HG03575 (cell line): Measurements from ENCODE around the gene MLKL.
"Not testable (repeated sequence)": the region's sequence is repeated elsewhere in the genome, so short reads cannot be mapped to it uniquely, and the experiment has no call there.

Experiments used
- ATAC-seq: cut with Tn5 transposase; IDR thresholded peaks from one replicate; pipeline ENCODE4 v1.9.1; 2021; ENCODE audit not compliant: unreplicated experiment, insufficient number of reproducible peaks, low FRiP score; ENCODE audit errors: extremely low read depth

Gene MLKL

DNA sequence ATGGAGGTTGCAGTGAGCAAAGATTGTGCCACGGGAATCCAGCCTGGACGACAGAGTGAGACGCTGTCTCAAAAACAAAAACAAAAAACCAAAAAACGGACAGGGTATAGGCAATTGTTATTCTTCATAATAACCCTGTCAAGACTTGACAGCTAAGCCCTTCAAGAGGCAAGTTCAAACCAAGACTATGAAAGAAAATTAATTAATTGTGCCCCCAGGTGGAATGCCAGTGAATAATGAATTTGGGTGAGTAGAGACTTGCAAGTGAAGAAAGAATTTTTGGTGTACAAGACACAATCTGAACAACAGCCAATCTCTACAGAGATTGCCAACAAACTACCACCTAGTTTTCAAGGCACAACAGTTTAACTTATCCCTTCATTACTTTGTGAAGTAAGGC is 40.3 kb downstream of the MLKL start:
- ATAC-seq, result no peak

DNA sequence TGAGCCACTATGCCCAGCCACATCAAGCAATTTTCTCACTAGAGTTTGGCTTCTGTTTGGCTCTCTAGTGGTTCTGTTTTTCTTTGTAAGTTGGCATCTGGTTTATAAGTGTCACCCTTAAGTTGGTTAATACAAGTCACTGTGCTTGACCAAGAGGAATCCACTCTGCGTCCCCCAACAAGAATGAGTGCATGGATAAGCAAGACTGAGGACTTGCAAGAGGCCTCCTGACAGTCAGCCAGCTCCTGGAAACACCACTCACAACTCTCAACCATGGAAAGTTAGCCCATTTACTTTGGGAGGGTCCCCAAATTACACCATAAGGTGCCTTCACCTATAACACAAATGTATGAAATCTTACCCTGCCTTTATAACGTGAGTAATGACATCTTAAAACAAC is 41.6 kb downstream of the MLKL start:
- no peak for ATAC-seq

DNA sequence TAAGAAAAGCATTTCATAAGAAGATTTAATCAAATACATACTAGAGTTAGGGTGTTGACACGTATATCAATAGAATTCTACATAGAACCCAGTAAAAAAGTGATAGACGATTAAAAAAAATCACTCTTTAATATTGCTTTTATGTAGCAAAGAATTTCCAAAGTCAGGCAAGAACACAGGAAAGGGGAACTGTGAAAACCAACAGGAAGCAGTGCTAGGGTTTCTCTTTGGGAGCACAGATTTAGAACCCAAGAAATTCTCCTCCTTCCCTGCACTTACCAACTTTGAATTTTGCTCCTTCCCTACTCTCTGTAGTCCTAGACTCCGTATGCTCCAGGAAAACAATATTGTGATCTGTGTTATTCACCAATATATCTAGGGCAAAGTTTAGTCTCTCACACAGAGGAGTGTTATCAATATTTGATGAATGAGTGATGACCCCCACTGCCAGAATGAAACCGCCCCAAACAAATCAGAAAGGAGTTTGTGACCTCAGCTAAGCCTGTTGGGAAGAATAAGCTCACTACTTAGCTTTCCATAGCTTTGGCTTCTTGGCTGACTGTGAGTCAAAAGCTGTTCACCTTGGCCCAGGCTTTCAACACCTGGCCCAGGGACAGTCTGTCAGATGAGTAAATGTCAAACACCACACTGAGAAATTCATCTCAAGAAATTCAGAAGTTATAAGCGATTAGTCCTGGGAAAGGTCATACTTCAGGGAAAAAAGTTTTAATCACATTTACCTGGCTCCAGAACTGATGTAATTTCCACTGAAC is 42.6 kb downstream of the MLKL start:
- no peak for ATAC-seq

- no peak for ATAC-seq
Observed at GRCh38 chr16:74654536-74655050, 46.1 kb downstream of the MLKL start.

DNA sequence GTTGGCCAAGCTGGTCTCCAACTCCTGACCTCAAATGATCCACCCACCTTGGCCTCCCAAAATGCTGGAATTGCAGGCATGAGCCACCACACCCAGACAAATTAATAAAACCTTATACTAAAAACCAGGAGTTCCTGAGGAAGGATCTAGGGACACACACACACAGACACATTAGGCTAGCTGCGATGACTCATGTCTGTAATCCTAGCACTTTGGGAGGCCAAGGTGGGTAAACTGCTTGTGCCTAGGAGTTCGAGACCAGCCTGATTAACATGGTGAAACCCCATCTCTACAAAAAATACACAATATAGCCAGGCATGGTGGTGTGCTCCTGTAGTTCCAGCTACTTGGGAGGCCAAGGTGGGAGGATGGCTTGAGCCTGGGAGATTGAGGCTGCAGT is 47.8 kb downstream of the MLKL start:
- ATAC-seq, result not testable (repeated sequence)

GRCh38 chr16:74652249-74652648 is 48.4 kb downstream of the MLKL start:
- no peak for ATAC-seq

- no peak for ATAC-seq
Observed at GRCh38 chr16:74651841-74652240, 48.8 kb downstream of the MLKL start.

DNA sequence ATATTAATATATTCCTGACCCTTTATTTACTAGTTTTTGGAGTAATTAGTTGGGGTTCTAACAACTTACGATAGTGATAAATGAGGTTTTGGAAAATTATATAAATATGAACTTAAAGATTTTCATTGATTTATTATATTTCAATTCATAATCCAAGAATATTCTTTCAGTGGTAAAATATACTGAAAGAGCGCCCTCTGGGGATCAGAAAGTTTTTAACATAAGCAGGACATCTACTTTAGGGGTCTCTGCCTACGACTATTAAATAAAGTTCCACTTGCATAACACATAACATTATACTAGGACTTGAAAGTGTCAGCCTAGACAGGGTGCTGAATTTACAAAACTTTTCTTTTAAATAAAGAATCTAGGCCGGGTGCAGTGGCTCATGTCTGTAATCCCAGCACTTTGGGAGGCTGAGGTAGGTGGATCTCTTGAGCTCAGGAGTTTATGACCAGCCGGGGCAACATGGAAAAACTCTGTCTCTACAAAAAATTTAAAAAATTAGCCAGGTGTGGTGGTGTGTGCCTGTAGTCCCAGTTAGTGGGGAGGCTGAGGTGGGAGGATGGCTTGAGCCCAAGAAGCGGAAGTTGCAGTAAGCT is 49.6 kb downstream of the MLKL start:
- no peak for ATAC-seq

DNA sequence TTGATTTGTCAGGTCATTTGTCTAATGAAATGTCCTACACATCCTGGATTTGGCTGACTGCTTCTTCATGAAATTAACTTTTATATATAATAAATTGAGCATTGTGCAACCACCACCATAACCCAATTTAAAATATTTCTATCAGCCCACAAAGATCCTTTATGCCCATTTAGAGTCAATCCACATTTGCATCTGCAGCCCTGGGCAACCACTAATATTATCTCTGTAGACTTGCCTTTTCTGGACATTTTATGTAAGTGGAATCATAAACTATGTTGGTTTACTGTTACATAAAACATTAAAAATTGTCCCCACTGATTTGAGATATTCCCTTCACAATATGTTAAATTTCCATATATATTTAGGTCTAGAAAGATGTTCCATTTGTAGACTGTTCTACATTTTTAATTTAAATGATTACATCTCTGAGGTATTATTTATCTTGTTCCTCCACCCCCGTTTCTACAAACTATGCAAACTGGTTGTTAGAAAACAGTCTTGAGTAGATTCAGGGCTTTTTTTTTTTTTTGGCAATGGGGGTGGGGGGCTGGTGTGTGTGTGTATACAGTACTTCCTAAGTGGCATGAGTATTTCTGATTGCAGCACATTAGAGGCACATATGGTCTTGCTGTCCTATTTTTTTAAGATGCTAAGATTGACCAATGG is 50.7 kb downstream of the MLKL start:
- ATAC-seq, result no peak

DNA sequence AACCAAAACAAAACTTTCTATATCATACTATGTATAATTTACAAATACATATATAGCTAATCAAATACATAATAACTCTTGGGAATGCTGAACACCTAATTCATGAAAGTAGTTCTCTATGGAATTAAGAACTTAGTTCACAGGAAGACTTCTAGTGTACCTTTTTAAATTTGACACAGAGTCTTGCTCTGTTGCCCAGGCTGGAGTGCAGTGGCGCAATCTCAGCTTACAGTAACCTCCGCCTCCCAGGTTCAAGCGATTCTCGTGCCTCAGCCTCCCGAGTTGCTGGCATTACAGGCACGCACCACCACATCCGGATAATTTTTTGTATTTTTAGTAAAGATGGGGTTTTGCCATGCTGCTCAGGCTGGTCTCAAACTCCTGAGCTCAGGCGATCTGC is 58.7 kb downstream of the MLKL start:
- no peak for ATAC-seq

- ATAC-seq, result no peak
Observed at GRCh38 chr16:74637742-74638453, 62.8 kb downstream of the MLKL start.

GRCh38 chr16:74635303-74635702 is 65.4 kb downstream of the MLKL start:
- no peak for ATAC-seq

DNA sequence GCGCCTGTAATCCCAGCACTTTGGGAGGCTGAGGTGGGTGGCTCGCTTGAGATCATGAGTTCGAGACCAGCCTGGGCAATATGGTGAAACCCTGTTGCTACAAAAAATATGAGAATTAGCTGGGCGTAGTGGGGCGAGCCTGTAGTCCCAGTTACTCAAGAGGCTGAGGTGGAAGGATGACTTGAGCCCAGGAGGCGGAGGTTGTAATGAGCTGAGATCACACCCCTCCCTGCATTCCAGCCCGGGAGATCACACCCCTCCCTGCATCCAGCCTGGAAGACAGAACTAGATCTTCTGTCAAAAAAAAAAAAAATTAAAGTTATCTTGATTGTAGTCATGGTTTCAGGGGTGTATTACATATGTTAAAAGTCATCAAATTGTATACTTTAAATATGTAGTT is 67.0 kb downstream of the MLKL start:
- ATAC-seq, result no peak

DNA sequence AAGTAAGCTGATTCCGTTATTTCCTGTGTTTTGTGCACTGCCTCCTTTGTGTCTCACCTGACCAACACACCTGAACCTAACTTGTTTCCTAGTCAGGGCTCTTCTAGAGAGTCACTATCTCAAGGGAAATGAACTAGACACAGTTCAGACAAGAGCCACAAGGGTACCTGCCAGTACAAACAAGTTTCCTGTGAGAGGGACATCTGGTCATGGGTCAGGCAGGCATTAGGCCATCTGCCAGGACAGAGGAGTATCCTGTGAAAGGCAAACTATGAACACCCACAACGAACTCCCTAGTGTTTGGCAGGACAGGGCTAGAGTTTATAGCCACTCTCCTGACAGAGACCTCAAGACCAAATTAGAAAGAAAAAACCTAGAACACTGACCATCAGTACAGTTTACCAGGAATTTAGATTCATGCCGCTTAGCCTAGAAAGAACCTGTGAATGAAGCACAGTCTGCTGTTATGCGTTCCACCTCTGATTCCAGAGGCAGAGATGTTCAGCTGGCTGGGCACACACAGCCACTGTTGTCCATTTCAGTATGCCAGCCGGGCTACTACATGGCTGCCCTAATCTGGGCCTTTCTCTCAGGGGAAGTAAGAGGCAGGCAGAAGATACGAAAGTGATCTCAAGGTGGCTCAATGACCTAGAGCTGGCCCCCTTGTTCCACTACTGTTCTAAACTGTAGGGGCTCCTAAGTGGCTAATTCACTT is 73.0 kb downstream of the MLKL start:
- ATAC-seq, result no peak

- ATAC-seq, result no peak
Observed at GRCh38 chr16:74626741-74627416, 73.8 kb downstream of the MLKL start.

- no peak for ATAC-seq
Observed at GRCh38 chr16:74625500-74626350, 74.9 kb downstream of the MLKL start.

- no peak for ATAC-seq
Observed at GRCh38 chr16:74623839-74624235, 76.8 kb downstream of the MLKL start.
